A549 (cell line): Measurements from ENCODE around the gene RAB3C.

ENCODE experiments used
- CEBPB ChIP-seq, 2 experiments: fragments of >200 bp in 1 of 2; sonication (Bioruptor Twin) in 1 of 2; formaldehyde crosslinking in 1 of 2; IDR thresholded peaks; 2 replicates each; pipeline ENCODE4 v1.6.1; 2012 to 2016
- CTCF ChIP-seq: fragments of >200 bp; sonication (Bioruptor Twin); formaldehyde crosslinking; IDR thresholded peaks from 3 replicates; pipeline ENCODE4 v1.5.1; 2016
- MAX ChIP-seq: IDR thresholded peaks from 2 replicates; pipeline ENCODE4 v1.6.1; 2012
- MAZ ChIP-seq: fragments of 150-350 bp; IDR thresholded peaks from 2 replicates; pipeline ENCODE4 v1.6.1; 2014; ENCODE audit warnings: antibody characterized with exemption, low read depth, low read length, borderline replicate concordance
- POLR2A ChIP-seq: IDR thresholded peaks from 2 replicates; pipeline ENCODE4 v1.6.1; 2012; ENCODE audit warnings: mild to moderate bottlenecking, low read length
- RCOR1 ChIP-seq: fragments of 150-350 bp; IDR thresholded peaks from 2 replicates; pipeline ENCODE4 v1.6.1; 2014; ENCODE audit warnings: antibody characterized with exemption, low read length, low read depth

- TF ChIP-seq CTCF (no peak), MAZ (no peak), CEBPB (IDR thresholded peaks at IDR 0.05) (no peak), RCOR1 (no peak), MAX (no peak), POLR2A (no peak)
These were observed 264.2 kb downstream of the RAB3C start for GRCh38 chr5:58847041-58847440.
